Common myeloid progenitor, CD34-positive (primary cell): ENCODE data around the gene STAC2.

Source experiments
- CTCF ChIA-PET: fragments of 350-600 bp; sonication (Branson Sonifier 250); formaldehyde crosslinking; loops from one replicate; lab custom pipeline; 2021; ENCODE audit warnings: antibody characterized with exemption; lab: Charles Lee
- POLR2A ChIA-PET: fragments of 350-600 bp; sonication (Branson Sonifier 250); formaldehyde crosslinking; loops from one replicate; lab custom pipeline; 2021; ENCODE audit warnings: antibody characterized with exemption; lab: Charles Lee
- DNase-seq, 3 donors: peaks; one replicate each; pipeline versions ENCODE4 v3.0.0 to v3.0.0-alpha.2; 2013
- H3K27ac ChIP-seq, 2 experiments: 1 replicate in 1 of 2; 2 replicates in 1 of 2; pipeline ENCODE4 v1.7.0; 2013; ENCODE audit warnings: inconsistent platforms in 2 of 2, low read length in 2 of 2, mild to moderate bottlenecking in 2 of 2, low read depth in 1 of 2, moderate library complexity in 1 of 2; ENCODE audit not compliant: severe bottlenecking in 2 of 2, insufficient read depth in 1 of 2, poor library complexity in 1 of 2
- H3K27me3 ChIP-seq, 5 experiments: replicated peaks in 2 of 5; 1 replicate in 3 of 5; 2 replicates in 2 of 5; pipeline versions ENCODE4 v1.6.1 to v1.7.0; 2013; ENCODE audit warnings: low read length in 4 of 5, mild to moderate bottlenecking in 2 of 5, moderate library complexity in 2 of 5, inconsistent platforms in 1 of 5; ENCODE audit not compliant: insufficient read depth in 5 of 5, control insufficient read depth in 4 of 5
- H3K36me3 ChIP-seq, 4 experiments: 1 replicate in 2 of 4; 2 replicates in 2 of 4; pipeline versions ENCODE4 v1.6.1 to v1.7.0; 2013; ENCODE audit warnings: low read length in 3 of 4, control low read depth in 1 of 4, mild to moderate bottlenecking in 1 of 4; ENCODE audit not compliant: control insufficient read depth in 4 of 4, insufficient read depth in 4 of 4
- H3K4me1 ChIP-seq, 4 experiments: 1 replicate in 3 of 4; 2 replicates in 1 of 4; pipeline versions ENCODE4 v1.6.1 to v1.7.1; 2013; ENCODE audit warnings: low read length in 3 of 4, mild to moderate bottlenecking in 3 of 4, control low read depth in 1 of 4, inconsistent platforms in 1 of 4, moderate library complexity in 1 of 4; ENCODE audit not compliant: control insufficient read depth in 4 of 4, insufficient read depth in 4 of 4; ENCODE audit errors: control extremely low read depth in 1 of 4
- H3K4me3 ChIP-seq, 7 experiments: 1 replicate in 4 of 7; 2 replicates in 3 of 7; pipeline versions ENCODE4 v1.5.1 to v1.7.0; 2013; ENCODE audit warnings: mild to moderate bottlenecking in 7 of 7, low read length in 6 of 7, moderate library complexity in 6 of 7, inconsistent platforms in 2 of 7, low read depth in 2 of 7, control low read depth in 1 of 7; ENCODE audit not compliant: insufficient read depth in 4 of 7, control insufficient read depth in 1 of 7; ENCODE audit errors: extremely low read depth in 1 of 7
- H3K9me3 ChIP-seq, 5 experiments: 1 replicate in 4 of 5; 2 replicates in 1 of 5; pipeline versions ENCODE4 v1.6.1 to v1.7.1; 2013; ENCODE audit warnings: low read length in 4 of 5, mild to moderate bottlenecking in 2 of 5, inconsistent platforms in 1 of 5, low read depth in 1 of 5, moderate library complexity in 1 of 5; ENCODE audit not compliant: control insufficient read depth in 4 of 5, insufficient read depth in 2 of 5; ENCODE audit errors: control extremely low read depth in 1 of 5
- WGBS: methylation state at CpG from one replicate; pipeline ENCODE4 v1.1.5; 2013; ENCODE audit not compliant: insufficient coverage; 5-methylcytosine and 5-hydroxymethylcytosine counted together

The STAC2 gene

DNA sequence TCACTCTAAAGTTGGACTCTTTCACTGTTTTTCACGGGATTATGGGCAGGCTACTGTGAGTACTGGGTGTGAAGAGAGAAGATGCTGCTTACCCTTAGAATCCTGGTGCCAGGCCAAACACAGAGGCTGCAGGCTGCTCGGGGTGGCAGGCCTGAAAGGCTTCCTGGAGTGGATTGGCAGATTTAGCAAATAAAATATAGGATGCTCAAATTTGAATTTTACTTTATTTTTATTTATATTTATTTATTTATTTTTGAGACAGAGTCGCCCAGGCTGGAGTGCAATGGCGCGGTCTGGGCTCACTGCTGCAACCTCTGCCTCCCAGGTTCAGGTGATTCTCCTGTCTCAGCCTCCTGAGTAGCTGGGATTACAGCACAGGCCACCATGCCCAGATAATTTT, 14.9 kb upstream of the STAC2 start:
- ChIA-PET CTCF (interaction anchor here (1.2 to 21.2 kb wide), 3 partner anchors 9 to 36 kb away, joined by 4 to 425 read pairs (median 53); partner anchors contain the start of gene RPL19), POLR2A (no interaction called here)
- Histone ChIP-seq H3K4me3 (no peak overlapping the region), H3K36me3 (no peaks in the 10 kb centered on the region), H3K9me3 (no peaks in the 10 kb centered on the region), H3K27me3 (no peaks in the 10 kb centered on the region), H3K27ac (no peak overlapping the region), H3K4me1 (peaks cover 2 to 30% (median 23%) of the 10 kb centered on the region in 4 experiments)
- 100% methylated on average over 3 of the region's 5 CpGs for WGBS
- no peak for DNase-seq

DNA sequence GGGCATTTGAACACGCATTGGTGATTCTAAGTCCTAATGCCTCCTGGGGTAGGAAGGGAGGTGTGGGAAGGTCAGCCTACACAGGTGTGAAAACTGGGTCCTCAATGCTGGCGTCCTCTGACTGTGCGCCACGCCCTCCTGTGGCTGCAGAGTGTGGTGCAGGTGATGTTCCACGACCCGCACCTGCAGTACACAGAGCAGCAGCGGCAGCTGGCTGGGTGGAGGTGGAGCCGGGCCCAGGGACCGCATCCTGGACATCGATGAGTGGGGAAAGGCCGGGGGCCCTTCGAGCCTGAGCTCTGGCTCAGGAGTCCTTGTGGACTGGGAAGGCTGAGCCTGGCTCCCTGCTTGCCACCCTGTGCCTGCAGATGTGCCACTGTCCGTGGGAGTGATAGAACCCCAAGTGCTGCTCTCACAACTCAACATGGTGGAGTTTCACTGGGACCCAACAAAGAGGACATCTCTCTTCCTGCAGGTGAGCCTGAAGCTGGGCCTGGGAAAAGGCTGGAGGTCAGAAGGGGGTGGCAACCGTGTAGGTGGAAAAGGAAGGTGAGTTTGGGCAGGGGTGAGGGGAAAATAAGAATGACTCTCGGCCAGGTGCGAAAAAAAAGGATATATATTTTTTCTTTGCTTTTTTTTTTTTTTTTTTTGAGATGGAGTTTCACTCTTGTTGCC, 14.0 kb upstream of the STAC2 start:
- H3K36me3 ChIP-seq, result no peaks in the 10 kb centered on the region
- H3K9me3 ChIP-seq, result no peaks in the 10 kb centered on the region
- peak in 2 of 3 donors; percentile 68 to 72 for DNase-seq
- no peak overlapping the region for H3K27ac ChIP-seq
- no peaks in the 10 kb centered on the region for H3K27me3 ChIP-seq
- ChIA-PET POLR2A (interaction anchor here (0.5 to 0.7 kb wide), 2 partner anchors 33 to 37 kb away, joined by 3 to 7 read pairs; no protein-coding TSS in a partner anchor), CTCF (interaction anchor here (0.6 to 21.2 kb wide), 5 partner anchors 8 to 69 kb away, joined by 3 to 425 read pairs (median 47); partner anchors contain the start of gene RPL19)
- no peak overlapping the region for H3K4me3 ChIP-seq
- WGBS, result 36% methylated on average over 14 of the region's 16 CpGs
- H3K4me1 ChIP-seq, result peaks cover 2 to 30% (median 23%) of the 10 kb centered on the region in 4 experiments

DNA sequence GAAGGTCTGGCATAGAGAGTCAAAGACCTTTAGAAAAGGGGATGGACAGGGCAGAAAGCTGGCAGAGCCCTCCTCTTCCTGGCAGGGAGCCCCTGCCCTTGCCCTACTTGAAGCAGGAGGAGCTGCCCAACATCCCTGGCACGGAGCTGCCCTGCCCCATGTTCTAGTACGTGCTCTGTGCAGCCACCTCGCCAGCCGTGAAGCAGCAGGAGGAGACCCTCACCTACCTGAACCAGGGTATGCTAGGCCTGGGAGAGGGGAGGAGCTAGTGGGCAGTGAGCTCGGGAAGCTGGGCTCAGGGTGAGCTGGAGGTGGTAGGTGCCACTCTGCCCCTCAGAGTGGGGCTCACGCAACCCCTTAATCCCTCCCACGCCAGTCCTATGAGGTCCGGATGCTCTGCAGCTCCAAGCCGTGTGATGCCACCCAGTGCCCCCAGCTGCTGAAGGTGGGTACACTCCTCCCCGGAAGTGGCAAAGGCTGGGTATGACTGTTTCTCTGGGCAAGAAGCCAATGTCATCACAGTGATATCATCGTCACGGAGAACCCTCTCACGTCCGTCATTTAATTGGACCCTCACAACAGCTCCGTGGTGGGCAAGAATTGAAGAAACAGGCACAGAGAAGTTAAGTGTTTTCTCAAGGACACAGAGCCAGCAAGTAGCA, 12.7 kb upstream of the STAC2 start:
- CTCF ChIA-PET, result interaction anchor here (0.7 to 21.2 kb wide), 21 partner anchors 9 to 255 kb away, joined by 3 to 425 read pairs (median 3); partner anchors contain the start of genes RPL19 and STAC2
- H3K27ac ChIP-seq, result no peak overlapping the region
- POLR2A ChIA-PET, result interaction anchor here (1.1 kb wide), 1 partner anchor 32 kb away, joined by 5 read pairs; no protein-coding TSS in a partner anchor

DNA sequence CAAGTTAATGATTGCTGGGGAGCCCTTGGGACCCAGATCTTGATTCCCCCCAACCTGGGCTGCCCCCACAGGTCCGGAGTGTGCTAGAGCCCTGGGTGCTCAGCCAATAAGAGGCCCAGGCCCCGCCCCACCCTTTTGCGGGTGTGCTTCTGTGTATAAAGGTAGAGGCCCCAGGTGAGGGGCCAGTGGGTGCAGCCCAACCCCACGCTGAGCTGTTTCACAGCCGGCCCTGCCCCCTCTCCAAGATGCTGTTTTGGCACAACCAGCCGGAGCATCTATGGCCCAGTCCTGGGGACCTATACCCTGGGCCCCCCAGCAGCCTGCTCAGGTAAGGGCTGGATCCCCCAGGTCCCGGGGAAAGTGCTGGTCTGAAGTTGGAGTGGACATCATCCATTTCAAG, 11.8 kb upstream of the STAC2 start:
- ChIA-PET CTCF (interaction anchor here (0.7 to 21.2 kb wide), 18 partner anchors 11 to 254 kb away, joined by 3 to 425 read pairs (median 4); partner anchors contain the start of genes RPL19 and STAC2), POLR2A (interaction anchor here (0.6 kb wide), 1 partner anchor 32 kb away, joined by 3 read pairs; no protein-coding TSS in a partner anchor)
- H3K9me3 ChIP-seq, result no peaks in the 10 kb centered on the region
- peaks cover 0 to 2% (median 0%) of the 10 kb centered on the region in 5 experiments for H3K27me3 ChIP-seq
- DNase-seq, result no peak
- H3K36me3 ChIP-seq, result no peaks in the 10 kb centered on the region
- H3K4me3 ChIP-seq, result no peak overlapping the region
- 100% methylated on average over 4 of the region's 7 CpGs for WGBS
- H3K4me1 ChIP-seq, result peaks cover 0 to 19% (median 12%) of the 10 kb centered on the region in 4 experiments
- H3K27ac ChIP-seq, result no peak overlapping the region

More for the DNA sequence above, 12.7 kb upstream of the STAC2 start:
- no peaks in the 10 kb centered on the region for H3K9me3 ChIP-seq
- peak overlapping the region in 1 of 7 experiments; percentile 57 for H3K4me3 ChIP-seq
- H3K27me3 ChIP-seq, result no peaks in the 10 kb centered on the region
- WGBS, result 32% methylated on average over 13 of the region's 15 CpGs
- DNase-seq, result peak; percentile 80 to 90 (median 89)
- H3K4me1 ChIP-seq, result peaks cover 0 to 19% (median 12%) of the 10 kb centered on the region in 4 experiments
- H3K36me3 ChIP-seq, result no peaks in the 10 kb centered on the region

DNA sequence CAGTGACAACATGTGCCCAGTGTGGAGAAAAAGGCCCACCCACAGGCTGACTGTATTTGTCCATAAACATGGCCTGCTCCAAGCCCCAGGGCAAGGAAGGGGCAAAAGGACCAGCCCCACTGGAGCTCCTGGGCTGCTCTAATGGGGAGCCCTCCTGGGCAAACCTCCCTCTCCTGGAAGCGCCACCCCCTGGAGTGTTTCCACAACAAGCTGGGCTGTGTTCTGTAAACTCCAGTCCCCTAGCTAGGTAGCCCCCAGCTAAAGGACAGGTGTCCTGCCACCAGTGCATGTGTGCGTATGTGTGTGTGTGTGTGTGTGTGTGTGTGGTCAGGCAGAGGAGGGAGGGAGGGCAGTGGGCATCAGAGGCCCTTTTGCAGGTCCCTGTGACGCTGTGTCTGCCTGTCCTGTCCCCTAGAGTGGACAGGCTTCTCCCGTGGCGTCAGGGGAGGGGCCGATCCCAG, 11.3 kb upstream of the STAC2 start:
- POLR2A ChIA-PET, result interaction anchor here (0.7 kb wide), 1 partner anchor 1653 kb away, joined by 6 read pairs; no protein-coding TSS in a partner anchor
- Histone ChIP-seq H3K36me3 (no peaks in the 10 kb centered on the region), H3K4me1 (peaks cover 0 to 24% (median 14%) of the 10 kb centered on the region in 4 experiments), H3K4me3 (no peak overlapping the region), H3K9me3 (no peaks in the 10 kb centered on the region), H3K27ac (no peak overlapping the region), H3K27me3 (peaks cover 0 to 2% (median 0%) of the 10 kb centered on the region in 5 experiments)
- CTCF ChIA-PET, result interaction anchor here (1.0 to 21.2 kb wide), 8 partner anchors 13 to 72 kb away, joined by 3 to 425 read pairs (median 7); partner anchors contain the start of gene RPL19
- no peak for DNase-seq
- WGBS, result 100% methylated on average over 5 of the region's 6 CpGs

DNA sequence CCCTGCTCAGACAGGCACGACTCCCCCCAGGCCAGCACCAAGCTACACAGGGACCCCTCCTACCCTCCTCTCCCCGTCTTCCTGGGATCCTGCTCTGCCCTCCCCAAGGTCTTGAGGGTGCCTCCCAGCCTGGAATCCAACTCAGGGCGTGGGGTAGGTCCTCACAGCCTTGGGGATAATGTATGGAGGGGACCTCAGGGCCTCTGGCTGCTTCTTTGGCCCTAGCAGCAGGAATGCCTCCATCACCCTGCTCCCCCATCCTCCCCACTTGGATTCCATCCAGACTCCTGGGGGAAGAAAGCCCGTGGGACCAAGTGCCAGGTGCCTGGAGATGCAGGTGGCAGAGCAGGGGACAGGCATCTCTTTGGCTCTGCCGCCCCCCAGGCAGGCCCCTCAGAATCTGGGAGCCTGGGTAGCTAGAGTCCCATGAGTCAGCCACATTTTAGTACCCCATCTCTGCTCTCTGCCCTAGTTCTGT, 10.7 kb upstream of the STAC2 start:
- Histone ChIP-seq H3K27ac (no peak overlapping the region), H3K36me3 (no peaks in the 10 kb centered on the region), H3K4me3 (no peak overlapping the region), H3K9me3 (no peaks in the 10 kb centered on the region), H3K4me1 (peaks cover 0 to 29% (median 20%) of the 10 kb centered on the region in 4 experiments), H3K27me3 (peaks cover 0 to 2% (median 0%) of the 10 kb centered on the region in 5 experiments)
- WGBS, result 100% methylated on average over 3 of the region's 5 CpGs
- POLR2A ChIA-PET, result interaction anchor here (0.7 kb wide), 1 partner anchor 1652 kb away, joined by 6 read pairs; no protein-coding TSS in a partner anchor
- no peak for DNase-seq
- CTCF ChIA-PET, result interaction anchor here (1.0 to 21.2 kb wide), 13 partner anchors 8 to 172 kb away, joined by 3 to 425 read pairs (median 5); partner anchors contain the start of genes RPL19 and STAC2
